Natural killer cell (primary cell): ENCODE measurements around the gene FLRT1. TPM values are rescaled to one million over a fixed set of nuclear protein-coding genes. Genes with fewer than 3 reads are reported as not detected.

Experiments used
- ATAC-seq, 3 donors: fragments of 150-1000 bp in 2 of 3; fragments of 200-7000 bp in 1 of 3; cut with Tn5 transposase; 1 replicate in 1 of 3; 2 replicates in 2 of 3; pipeline ENCODE4 v1.10.0; 2021; ENCODE audit warnings: mild to moderate bottlenecking in 2 of 3, moderate library complexity in 2 of 3
- DNase-seq, 2 donors: peaks; one replicate each; pipeline versions ENCODE4 v3.0.0 to v3.0.0-alpha.2; 2013 to 2021; ENCODE audit warnings: mixed read lengths in 1 of 2
- H3K27ac ChIP-seq: one replicate; pipeline ENCODE4 v1.5.1; 2013; ENCODE audit warnings: mild to moderate bottlenecking, low read length
- H3K27me3 ChIP-seq: one replicate; pipeline ENCODE4 v1.6.1; 2013; ENCODE audit warnings: low read length; ENCODE audit not compliant: control insufficient read depth, insufficient read depth
- H3K36me3 ChIP-seq: one replicate; pipeline ENCODE4 v1.6.1; 2013; ENCODE audit warnings: low read length; ENCODE audit not compliant: control insufficient read depth, insufficient read depth
- H3K4me1 ChIP-seq: one replicate; pipeline ENCODE4 v1.6.1; 2013; ENCODE audit warnings: low read length; ENCODE audit not compliant: control insufficient read depth, insufficient read depth
- H3K4me3 ChIP-seq: one replicate; pipeline ENCODE4 v1.5.1; 2013; ENCODE audit warnings: low read length
- H3K9me3 ChIP-seq: one replicate; pipeline ENCODE4 v1.6.1; 2013; ENCODE audit warnings: low read length; ENCODE audit not compliant: control insufficient read depth, insufficient read depth
- H3K27ac Mint-ChIP-seq, 2 donors: one replicate each; pipeline ENCODE4 v1.8.0; 2022; ENCODE audit warnings: mild to moderate bottlenecking in 2 of 2, mixed read lengths in 2 of 2, moderate library complexity in 1 of 2
- H3K27me3 Mint-ChIP-seq, 2 donors: one replicate each; pipeline ENCODE4 v1.8.0; 2022; ENCODE audit warnings: low read depth in 2 of 2, mixed read lengths in 2 of 2
- H3K36me3 Mint-ChIP-seq: one replicate; pipeline ENCODE4 v1.8.0; 2022; ENCODE audit warnings: mixed read lengths
- H3K4me1 Mint-ChIP-seq, 2 donors: one replicate each; pipeline ENCODE4 v1.8.0; 2022; ENCODE audit warnings: mixed read lengths in 2 of 2
- H3K4me3 Mint-ChIP-seq: one replicate; pipeline ENCODE4 v1.8.0; 2022; ENCODE audit warnings: mild to moderate bottlenecking, moderate library complexity, mixed read lengths
- H3K9me3 Mint-ChIP-seq, 2 donors: one replicate each; pipeline ENCODE4 v1.8.0; 2022; ENCODE audit warnings: mixed read lengths in 2 of 2
- CTCF ChIP-seq: fragments of 200-600 bp; IDR thresholded peaks from one replicate; pipeline ENCODE4 v1.8.0; 2022; ENCODE audit warnings: antibody characterized with exemption
- WGBS: methylation state at CpG from one replicate; pipeline ENCODE4 v1.1.7; 2013; ENCODE audit warnings: missing lambda C conversion rate; ENCODE audit not compliant: insufficient coverage; 5-methylcytosine and 5-hydroxymethylcytosine counted together
- intact Hi-C: fragments of 100-400 bp; cut with micrococcal nuclease; formaldehyde crosslinking; loops from one replicate; pipeline ENCODE4 v1.14.2; 2022
- total RNA-seq, 4 donors: library from RNA; stranded (reverse); fragments of 120-200 nt in 1 of 4; gene quantifications; one replicate each; pipeline versions ENCODE4 v1.2.3 to v1.2.4, GENCODE V29; 2013 to 2022

Gene FLRT1
- total RNA-seq, 3 donors from 2014 or later (not counting 1 experiment from before 2014, with no cell fraction given): not detected

DNA sequence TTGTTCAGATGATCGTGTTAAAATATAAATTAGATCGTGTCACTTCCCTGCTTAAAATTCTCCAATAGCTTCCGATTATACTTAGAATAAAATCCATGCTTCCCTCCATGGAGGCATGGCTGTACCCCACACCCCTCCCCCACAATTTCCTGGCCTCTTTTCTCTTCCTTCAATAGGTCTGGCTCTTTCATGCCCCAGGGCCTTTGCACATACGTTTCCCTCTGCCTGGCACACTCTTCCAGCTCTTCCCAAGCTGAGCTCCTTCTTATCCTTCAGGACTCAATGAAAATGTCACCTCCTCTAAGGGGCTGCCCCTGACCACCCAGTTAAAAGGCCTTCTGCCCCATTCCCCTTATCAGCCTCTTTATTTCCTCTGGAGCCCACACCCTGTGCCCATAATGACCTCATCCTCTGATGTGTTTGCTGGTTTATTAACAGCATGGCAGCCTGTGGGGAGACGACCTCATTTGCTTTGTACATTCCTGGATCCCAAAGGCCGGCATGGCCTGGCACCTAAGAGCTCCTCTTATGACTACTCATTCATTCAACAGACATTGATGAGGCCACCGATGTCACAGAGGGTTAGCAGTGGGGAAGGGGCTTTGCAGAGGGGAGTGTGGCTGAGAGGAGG, 9.0 kb upstream of the FLRT1 start:
- Histone ChIP-seq H3K4me1 (peaks cover 7% of the 10 kb centered on the region), H3K27me3 (peaks cover 6% of the 10 kb centered on the region), H3K36me3 (no peaks in the 10 kb centered on the region), H3K9me3 (no peaks in the 10 kb centered on the region), H3K27ac (no peak overlapping the region), H3K4me3 (no peak overlapping the region)
- Mint-ChIP-seq H3K36me3 (no peaks in the 10 kb centered on the region), H3K27ac (no peak overlapping the region), H3K4me1 (no peaks in the 10 kb centered on the region), H3K4me3 (no peak overlapping the region), H3K27me3 (peaks cover 8 to 16% of the 10 kb centered on the region in 2 donors), H3K9me3 (no peaks in the 10 kb centered on the region)
- ATAC-seq (no peak), DNase-seq (no peak)
- WGBS: 88% methylated on average over 7 of the region's 7 CpGs
- TF ChIP-seq CTCF: no peak
- intact Hi-C loops: no loop called here

GRCh38 chr11:64027651-64028397, 7.9 kb upstream of the FLRT1 start:
- no peak for DNase-seq

GRCh38 chr11:64028398-64029115, 7.2 kb upstream of the FLRT1 start:
- H3K4me3 Mint-ChIP-seq: no peak overlapping the region
- peaks cover 7% of the 10 kb centered on the region for H3K4me1 ChIP-seq
- intact Hi-C loops: no loop called here
- no peak overlapping the region for H3K4me3 ChIP-seq
- H3K4me1 Mint-ChIP-seq: no peaks in the 10 kb centered on the region
- H3K27me3 ChIP-seq: peaks cover 6% of the 10 kb centered on the region
- no peaks in the 10 kb centered on the region for H3K36me3 ChIP-seq
- no peak for TF ChIP-seq CTCF
- ATAC-seq (peak in 2 of 3 donors; percentile 24 to 29), DNase-seq (peak in 1 of 2 donors; percentile 23)
- WGBS: 16% methylated on average over 22 of the region's 22 CpGs
- no peaks in the 10 kb centered on the region for H3K36me3 Mint-ChIP-seq
- H3K27ac ChIP-seq: no peak overlapping the region
- H3K9me3 ChIP-seq: no peaks in the 10 kb centered on the region
- no peaks in the 10 kb centered on the region for H3K9me3 Mint-ChIP-seq
- no peak overlapping the region for H3K27ac Mint-ChIP-seq
- peaks cover 17 to 21% of the 10 kb centered on the region in 2 donors for H3K27me3 Mint-ChIP-seq

More at GRCh38 chr11:64027651-64028397, 7.9 kb upstream of the FLRT1 start:
- no peaks in the 10 kb centered on the region for H3K36me3 ChIP-seq
- TF ChIP-seq CTCF: no peak
- no peak overlapping the region for H3K4me3 ChIP-seq
- 22% methylated on average over 20 of the region's 20 CpGs for WGBS
- no peaks in the 10 kb centered on the region for H3K36me3 Mint-ChIP-seq
- H3K4me3 Mint-ChIP-seq: no peak overlapping the region
- no peaks in the 10 kb centered on the region for H3K4me1 Mint-ChIP-seq
- ATAC-seq: no peak
- H3K4me1 ChIP-seq: peaks cover 7% of the 10 kb centered on the region
- no peaks in the 10 kb centered on the region for H3K9me3 Mint-ChIP-seq
- H3K9me3 ChIP-seq: no peaks in the 10 kb centered on the region
- H3K27ac ChIP-seq: no peak overlapping the region
- H3K27me3 ChIP-seq: peaks cover 6% of the 10 kb centered on the region
- intact Hi-C loops: no loop called here
- H3K27ac Mint-ChIP-seq: no peak overlapping the region
- peaks cover 13 to 18% of the 10 kb centered on the region in 2 donors for H3K27me3 Mint-ChIP-seq
